GM12878 (cell line): ENCODE data around the gene FOXJ3. TPM values are rescaled to one million over a fixed set of nuclear protein-coding genes. Genes with fewer than 3 reads are reported as not detected.

ENCODE experiments used
- ATAC-seq: fragments of 200-7000 bp; cut with Tn5 transposase; 3 replicates; pipeline ENCODE4 v1.9.1; 2020; ENCODE audit warnings: mild to moderate bottlenecking, moderate library complexity
- BruUV-seq: library from RNA; stranded (reverse); fragments of 400-500 nt; replicated peaks from 2 replicates; lab custom pipeline; 2021; lab: Mats Ljungman, UMichigan
- CTCF ChIA-PET: fragments of 300-600 bp; sonication (Branson Sonifier 250); formaldehyde crosslinking; extraction: SDS; loops from one replicate; lab custom pipeline; 2021; ENCODE audit warnings: inconsistent platforms; lab: Yijun Ruan, JAX
- POLR2A ChIA-PET: fragments of 350-600 bp; formaldehyde crosslinking; extraction: SDS; loops from one replicate; lab custom pipeline; 2021; ENCODE audit warnings: inconsistent platforms; lab: Charles Lee
- RAD21 ChIA-PET: fragments of 300-600 bp; sonication (Branson Sonifier 250); formaldehyde crosslinking; loops from one replicate; lab custom pipeline; 2023; ENCODE audit warnings: antibody characterized with exemption; ENCODE audit not compliant: unreplicated experiment; lab: Charles Lee
- SMC1A ChIA-PET: fragments of 300-600 bp; sonication (Branson Sonifier 250); formaldehyde crosslinking; loops from one replicate; lab custom pipeline; 2023; ENCODE audit not compliant: unreplicated experiment, uncharacterized antibody; lab: Charles Lee
- DNase-seq: peaks from one replicate; pipeline ENCODE4 v3.0.0-alpha.2; 2011; ENCODE audit warnings: low read depth, low spot score
- FAIRE-seq: peaks from 3 replicates; lab custom pipeline; 2011; peaks lifted over from hg19 to GRCh38; lab: Jason Lieb, UNC
- H2AFZ ChIP-seq: 2 replicates; pipeline ENCODE4 v1.6.0; 2011; ENCODE audit warnings: low read depth, low read length, control low read depth; ENCODE audit not compliant: control insufficient read depth
- H3K27ac ChIP-seq: 2 replicates; pipeline ENCODE4 v1.5.1; 2011; ENCODE audit warnings: control low read depth; ENCODE audit not compliant: control insufficient read depth, insufficient read depth
- H3K27me3 ChIP-seq, 2 experiments: replicated peaks in 1 of 2; 2 replicates each; pipeline versions ENCODE4 v1.6.0 to v1.6.1; 2011; ENCODE audit warnings: low read length in 1 of 2; ENCODE audit not compliant: control insufficient read depth in 2 of 2, insufficient read depth in 2 of 2
- H3K36me3 ChIP-seq, 2 experiments: 2 replicates each; pipeline ENCODE4 v1.5.1; 2011; ENCODE audit warnings: low read length in 1 of 2; ENCODE audit not compliant: control insufficient read depth in 2 of 2, insufficient read depth in 2 of 2
- H3K4me1 ChIP-seq: 2 replicates; pipeline ENCODE4 v1.6.1; 2011; ENCODE audit warnings: mild to moderate bottlenecking, low read length, moderate library complexity, mixed read lengths; ENCODE audit not compliant: control insufficient read depth, insufficient read depth
- H3K4me2 ChIP-seq: 2 replicates; pipeline ENCODE4 v1.6.0; 2011; ENCODE audit warnings: control low read depth; ENCODE audit not compliant: control insufficient read depth, insufficient read depth
- H3K4me3 ChIP-seq: fragments of 200-600 bp; sonication (generic); 2 replicates; pipeline ENCODE4 v1.5.1; 2016
- H3K79me2 ChIP-seq: 2 replicates; pipeline ENCODE4 v1.6.0; 2011; ENCODE audit warnings: low read length; ENCODE audit not compliant: control insufficient read depth, insufficient read depth
- H3K9ac ChIP-seq: 2 replicates; pipeline ENCODE4 v1.8.0; 2011; ENCODE audit warnings: low read length, control low read depth, mixed read lengths; ENCODE audit not compliant: control insufficient read depth, insufficient read depth
- H3K9me3 ChIP-seq: replicated peaks from 3 replicates; pipeline ENCODE4 v1.5.1; 2011; ENCODE audit warnings: mild to moderate bottlenecking, low read length; ENCODE audit not compliant: control insufficient read depth, insufficient read depth
- H4K20me1 ChIP-seq: 2 replicates; pipeline ENCODE4 v1.6.0; 2011; ENCODE audit not compliant: control insufficient read depth, insufficient read depth
- BCL11A ChIP-seq: IDR thresholded peaks from 2 replicates; pipeline ENCODE4 v1.6.1; 2011; ENCODE audit warnings: low read depth, low read length
- FOXM1 ChIP-seq: IDR thresholded peaks from 2 replicates; pipeline ENCODE4 v1.6.1; 2012; ENCODE audit warnings: low read depth, mild to moderate bottlenecking, inconsistent platforms, low read length, moderate library complexity
- JUND ChIP-seq: IDR thresholded peaks from 2 replicates; pipeline ENCODE4 v1.6.1; 2012; ENCODE audit warnings: low read depth, mild to moderate bottlenecking, low read length, improper control_type of control experiment, moderate library complexity
- KDM1A ChIP-seq: fragments of 200-600 bp; sonication (generic); IDR thresholded peaks from 2 replicates; pipeline ENCODE4 v1.6.1; 2016; ENCODE audit warnings: borderline replicate concordance
- POLR2AphosphoS2 ChIP-seq: IDR thresholded peaks from 2 replicates; pipeline ENCODE4 v1.6.1; 2011; ENCODE audit warnings: low read depth, mild to moderate bottlenecking, low read length, improper control_type of control experiment, moderate library complexity
- RAD51 ChIP-seq: fragments of 450-650 bp; IDR thresholded peaks from 2 replicates; pipeline ENCODE4 v1.6.1; 2016; ENCODE audit warnings: moderate library complexity, mild to moderate bottlenecking, inconsistent platforms
- SMAD1 ChIP-seq: fragments of 450-650 bp; IDR thresholded peaks from 2 replicates; pipeline ENCODE4 v1.6.1; 2018; ENCODE audit warnings: mild to moderate bottlenecking, low read depth; ENCODE audit not compliant: partially characterized antibody
- SMAD5 ChIP-seq: IDR thresholded peaks from 2 replicates; pipeline ENCODE4 v1.6.1; 2016; ENCODE audit warnings: antibody characterized with exemption, low read depth
- SMC3 ChIP-seq: IDR thresholded peaks from 2 replicates; pipeline ENCODE4 v1.6.1; 2011; ENCODE audit warnings: low read length, improper control_type of control experiment, borderline replicate concordance
- ZNF24 ChIP-seq: fragments of 450-650 bp; IDR thresholded peaks from 2 replicates; pipeline ENCODE4 v1.6.1; 2017; ENCODE audit warnings: antibody characterized with exemption, mild to moderate bottlenecking
- WGBS: methylation state at CpG from one replicate; pipeline ENCODE4 v1.1.6; 2016; ENCODE audit warnings: low lambda C conversion rate; ENCODE audit not compliant: insufficient replicate concordance, insufficient coverage; ENCODE audit errors: missing lambda C conversion rate; 5-methylcytosine and 5-hydroxymethylcytosine counted together
- in situ Hi-C: fragments of 300-500 bp; cut with MboI; formaldehyde crosslinking; loops from 9 replicates; pipeline ENCODE4 v1.14.3; 2018; ENCODE audit warnings: mixed read lengths
- intact Hi-C: fragments of 100-400 bp; cut with micrococcal nuclease; formaldehyde crosslinking; loops from one replicate; pipeline ENCODE4 v1.14.2; 2022; ENCODE audit not compliant: unreplicated experiment
- polyA plus RNA-seq, 11 experiments: library from polyadenylated mRNA; depleted of rRNA in 4 of 11; unstranded in 6 of 11; stranded (reverse) in 5 of 11; fragments of >200 nt; fragmentation: Nextera tagmentation in 4 of 11; fragmentation: Illumina TruSeq in 1 of 11; extraction: Ambion mirVana in 4 of 11; extraction: Trizol in 1 of 11; gene quantifications; 1 replicate in 1 of 11; 2 replicates in 10 of 11; pipeline versions ENCODE4 v1.2.1 to v1.2.3, GENCODE V29; 2011 to 2016; ENCODE audit warnings: inconsistent platforms in 2 of 11, missing spikeins in 2 of 11, low read depth in 1 of 11
- total RNA-seq, 4 experiments: library from RNA; depleted of rRNA in 3 of 4; stranded (reverse); fragments of >200 nt in 3 of 4; fragmentation: Illumina TruSeq in 1 of 4; extraction: Trizol in 1 of 4; gene quantifications; 2 replicates each; pipeline versions ENCODE4 v1.2.1 to v1.2.3, GENCODE V29; 2013 to 2021
- TF ChIP-seq, protein P1 (sequence below): fragments of 450-650 bp; IDR thresholded peaks from 2 replicates; pipeline ENCODE4 v1.6.1; 2017; ENCODE audit warnings: borderline replicate concordance
- TF ChIP-seq, protein P2 (sequence below): fragments of 450-650 bp; IDR thresholded peaks from 2 replicates; pipeline ENCODE4 v1.6.1; 2017; ENCODE audit warnings: low read depth, mild to moderate bottlenecking, moderate library complexity
- TF ChIP-seq, protein P3 (sequence below): fragments of 450-650 bp; formaldehyde crosslinking; IDR thresholded peaks from 2 replicates; pipeline ENCODE4 v1.4.0; 2020; ENCODE audit warnings: mild to moderate bottlenecking, moderate library complexity
- TF ChIP-seq, protein P4 (sequence below): fragments of 450-650 bp; formaldehyde crosslinking; IDR thresholded peaks from 2 replicates; pipeline ENCODE4 v1.4.0; 2022; ENCODE audit warnings: mild to moderate bottlenecking, moderate library complexity

FOXJ3 gene
- total and polyA plus RNA-seq, 10 of the 15 experiments (the other 5 are each of a cell fraction or from before 2014, with no cell fraction given) = 9.5 to 54.2 (median 24.7) TPM

DNA sequence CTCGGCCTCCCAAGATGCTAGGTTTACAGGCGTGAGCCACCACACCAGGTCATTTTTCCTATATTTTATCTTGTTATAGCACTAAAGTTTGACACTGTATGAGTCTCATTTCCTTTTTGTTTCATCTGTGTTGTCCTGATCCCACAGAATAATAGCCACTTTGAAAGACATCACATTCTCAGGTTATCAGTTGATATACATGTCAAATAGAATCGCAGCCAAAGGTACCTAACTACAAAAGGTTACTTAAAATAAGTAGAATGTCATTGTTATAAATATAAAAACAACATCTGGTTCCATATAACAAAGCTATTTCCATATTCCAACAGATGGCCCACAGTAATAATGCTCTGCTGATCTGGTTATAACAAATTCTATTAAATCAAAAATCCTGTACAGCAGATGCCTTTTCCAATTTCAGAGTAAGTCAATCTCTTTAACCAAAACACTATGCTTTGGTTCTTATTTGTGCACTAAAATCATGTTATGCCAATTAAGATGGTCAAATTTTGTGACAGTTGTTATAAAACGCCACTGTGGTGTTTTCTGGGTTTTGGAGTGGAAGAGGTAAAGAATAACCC is 6.0 kb downstream of the FOXJ3 start:
- ChIA-PET POLR2A (interaction anchor here (0.9 kb wide), 1 partner anchor 438 kb away, joined by 3 read pairs; the partner anchor contains the start of gene C1orf50), SMC1A (interaction anchor here (0.7 to 1.7 kb wide), 4 partner anchors 9 to 155 kb away, joined by 3 to 8 read pairs (median 3); no protein-coding TSS in a partner anchor), RAD21 (no interaction called here), CTCF (interaction anchor here (0.9 to 2.8 kb wide), 5 partner anchors 9 to 155 kb away, joined by 3 to 10 read pairs (median 7); no protein-coding TSS in a partner anchor)
- peaks cover 7% of the 10 kb centered on the region; the same call in 1 of the 2 replicates for H4K20me1 ChIP-seq
- no peaks in the 10 kb centered on the region for H3K27me3 ChIP-seq
- no peaks in the 10 kb centered on the region; a peak in 1 of 4 replicates for H3K36me3 ChIP-seq
- DNase-seq (no peak), FAIRE-seq (no peak), ATAC-seq (no peak)
- in situ Hi-C loops = no loop called here
- H3K9me3 ChIP-seq = no peaks in the 10 kb centered on the region; the same call in 1 of the 3 replicates
- no peaks in the 10 kb centered on the region for H3K4me1 ChIP-seq
- peaks cover 97% of the 10 kb centered on the region for H3K79me2 ChIP-seq
- H3K9ac ChIP-seq = no peak overlapping the region
- BruUV-seq = no TSS peak
- intact Hi-C loops = no loop called here
- H3K4me3 ChIP-seq = 0 out of 2 replicates have a peak overlapping the region, but pooled peaks have one; percentile 6
- WGBS = 99% methylated on average over 4 of the region's 4 CpGs
- TF ChIP-seq SMC3 (no peak), SMAD5 (no peak), FOXM1 (no peak), BCL11A (no peak), SMAD1 (no peak), RAD51 (no peak), POLR2AphosphoS2 (no peak), JUND (no peak), KDM1A (no peak), ZNF24 (no peak)
- TF ChIP-seq, protein P1, sequence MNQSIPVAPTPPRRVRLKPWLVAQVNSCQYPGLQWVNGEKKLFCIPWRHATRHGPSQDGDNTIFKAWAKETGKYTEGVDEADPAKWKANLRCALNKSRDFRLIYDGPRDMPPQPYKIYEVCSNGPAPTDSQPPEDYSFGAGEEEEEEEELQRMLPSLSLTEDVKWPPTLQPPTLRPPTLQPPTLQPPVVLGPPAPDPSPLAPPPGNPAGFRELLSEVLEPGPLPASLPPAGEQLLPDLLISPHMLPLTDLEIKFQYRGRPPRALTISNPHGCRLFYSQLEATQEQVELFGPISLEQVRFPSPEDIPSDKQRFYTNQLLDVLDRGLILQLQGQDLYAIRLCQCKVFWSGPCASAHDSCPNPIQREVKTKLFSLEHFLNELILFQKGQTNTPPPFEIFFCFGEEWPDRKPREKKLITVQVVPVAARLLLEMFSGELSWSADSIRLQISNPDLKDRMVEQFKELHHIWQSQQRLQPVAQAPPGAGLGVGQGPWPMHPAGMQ = no peak
- TF ChIP-seq, protein P2, sequence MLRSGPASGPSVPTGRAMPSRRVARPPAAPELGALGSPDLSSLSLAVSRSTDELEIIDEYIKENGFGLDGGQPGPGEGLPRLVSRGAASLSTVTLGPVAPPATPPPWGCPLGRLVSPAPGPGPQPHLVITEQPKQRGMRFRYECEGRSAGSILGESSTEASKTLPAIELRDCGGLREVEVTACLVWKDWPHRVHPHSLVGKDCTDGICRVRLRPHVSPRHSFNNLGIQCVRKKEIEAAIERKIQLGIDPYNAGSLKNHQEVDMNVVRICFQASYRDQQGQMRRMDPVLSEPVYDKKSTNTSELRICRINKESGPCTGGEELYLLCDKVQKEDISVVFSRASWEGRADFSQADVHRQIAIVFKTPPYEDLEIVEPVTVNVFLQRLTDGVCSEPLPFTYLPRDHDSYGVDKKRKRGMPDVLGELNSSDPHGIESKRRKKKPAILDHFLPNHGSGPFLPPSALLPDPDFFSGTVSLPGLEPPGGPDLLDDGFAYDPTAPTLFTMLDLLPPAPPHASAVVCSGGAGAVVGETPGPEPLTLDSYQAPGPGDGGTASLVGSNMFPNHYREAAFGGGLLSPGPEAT = no peak
- TF ChIP-seq, protein P3, sequence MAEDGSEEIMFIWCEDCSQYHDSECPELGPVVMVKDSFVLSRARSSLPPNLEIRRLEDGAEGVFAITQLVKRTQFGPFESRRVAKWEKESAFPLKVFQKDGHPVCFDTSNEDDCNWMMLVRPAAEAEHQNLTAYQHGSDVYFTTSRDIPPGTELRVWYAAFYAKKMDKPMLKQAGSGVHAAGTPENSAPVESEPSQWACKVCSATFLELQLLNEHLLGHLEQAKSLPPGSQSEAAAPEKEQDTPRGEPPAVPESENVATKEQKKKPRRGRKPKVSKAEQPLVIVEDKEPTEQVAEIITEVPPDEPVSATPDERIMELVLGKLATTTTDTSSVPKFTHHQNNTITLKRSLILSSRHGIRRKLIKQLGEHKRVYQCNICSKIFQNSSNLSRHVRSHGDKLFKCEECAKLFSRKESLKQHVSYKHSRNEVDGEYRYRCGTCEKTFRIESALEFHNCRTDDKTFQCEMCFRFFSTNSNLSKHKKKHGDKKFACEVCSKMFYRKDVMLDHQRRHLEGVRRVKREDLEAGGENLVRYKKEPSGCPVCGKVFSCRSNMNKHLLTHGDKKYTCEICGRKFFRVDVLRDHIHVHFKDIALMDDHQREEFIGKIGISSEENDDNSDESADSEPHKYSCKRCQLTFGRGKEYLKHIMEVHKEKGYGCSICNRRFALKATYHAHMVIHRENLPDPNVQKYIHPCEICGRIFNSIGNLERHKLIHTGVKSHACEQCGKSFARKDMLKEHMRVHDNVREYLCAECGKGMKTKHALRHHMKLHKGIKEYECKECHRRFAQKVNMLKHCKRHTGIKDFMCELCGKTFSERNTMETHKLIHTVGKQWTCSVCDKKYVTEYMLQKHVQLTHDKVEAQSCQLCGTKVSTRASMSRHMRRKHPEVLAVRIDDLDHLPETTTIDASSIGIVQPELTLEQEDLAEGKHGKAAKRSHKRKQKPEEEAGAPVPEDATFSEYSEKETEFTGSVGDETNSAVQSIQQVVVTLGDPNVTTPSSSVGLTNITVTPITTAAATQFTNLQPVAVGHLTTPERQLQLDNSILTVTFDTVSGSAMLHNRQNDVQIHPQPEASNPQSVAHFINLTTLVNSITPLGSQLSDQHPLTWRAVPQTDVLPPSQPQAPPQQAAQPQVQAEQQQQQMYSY (CRISPR knock-in tag) = no peak
- TF ChIP-seq, protein P4, sequence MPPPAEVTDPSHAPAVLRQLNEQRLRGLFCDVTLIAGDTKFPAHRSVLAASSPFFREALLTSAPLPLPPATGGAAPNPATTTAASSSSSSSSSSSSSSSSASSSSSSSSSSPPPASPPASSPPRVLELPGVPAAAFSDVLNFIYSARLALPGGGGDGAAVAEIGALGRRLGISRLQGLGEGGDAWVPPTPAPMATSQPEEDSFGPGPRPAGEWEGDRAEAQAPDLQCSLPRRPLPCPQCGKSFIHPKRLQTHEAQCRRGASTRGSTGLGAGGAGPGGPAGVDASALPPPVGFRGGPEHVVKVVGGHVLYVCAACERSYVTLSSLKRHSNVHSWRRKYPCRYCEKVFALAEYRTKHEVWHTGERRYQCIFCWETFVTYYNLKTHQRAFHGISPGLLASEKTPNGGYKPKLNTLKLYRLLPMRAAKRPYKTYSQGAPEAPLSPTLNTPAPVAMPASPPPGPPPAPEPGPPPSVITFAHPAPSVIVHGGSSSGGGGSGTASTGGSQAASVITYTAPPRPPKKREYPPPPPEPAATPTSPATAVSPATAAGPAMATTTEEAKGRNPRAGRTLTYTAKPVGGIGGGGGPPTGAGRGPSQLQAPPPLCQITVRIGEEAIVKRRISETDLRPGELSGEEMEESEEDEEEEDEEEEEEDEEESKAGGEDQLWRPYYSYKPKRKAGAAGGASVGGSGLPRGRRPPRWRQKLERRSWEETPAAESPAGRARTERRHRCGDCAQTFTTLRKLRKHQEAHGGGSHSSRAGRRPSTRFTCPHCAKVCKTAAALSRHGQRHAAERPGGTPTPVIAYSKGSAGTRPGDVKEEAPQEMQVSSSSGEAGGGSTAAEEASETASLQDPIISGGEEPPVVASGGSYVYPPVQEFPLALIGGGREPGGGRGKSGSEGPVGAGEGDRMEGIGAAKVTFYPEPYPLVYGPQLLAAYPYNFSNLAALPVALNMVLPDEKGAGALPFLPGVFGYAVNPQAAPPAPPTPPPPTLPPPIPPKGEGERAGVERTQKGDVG = no peak
- TF ChIP-seq, all 136 proteins: peak for 0
- Histone ChIP-seq H2AFZ (no peak overlapping the region), H3K27ac (no peak overlapping the region), H3K4me2 (no peak overlapping the region)
